HEK293 (cell line): ENCODE data around the gene NKD2.

Source experiments
- CTCF ChIP-seq: fragments of 450-650 bp; formaldehyde crosslinking; IDR thresholded peaks from 2 replicates; pipeline ENCODE4 v1.5.1; 2016; ENCODE audit warnings: missing biosample characterization, missing genetic modification characterization
- MEIS1 ChIP-seq: sonication (generic); formaldehyde crosslinking; IDR thresholded peaks from 2 replicates; pipeline ENCODE4 v1.8.1; 2022; ENCODE audit warnings: missing genetic modification reagents, mild to moderate bottlenecking, borderline replicate concordance
- PRDM4 ChIP-seq: fragments of 450-650 bp; formaldehyde crosslinking; IDR thresholded peaks from 2 replicates; pipeline ENCODE4 v1.5.1; 2017; ENCODE audit warnings: missing biosample characterization, missing genetic modification characterization
- YY1 ChIP-seq: fragments of 450-650 bp; formaldehyde crosslinking; IDR thresholded peaks from 2 replicates; pipeline ENCODE4 v1.5.1; 2018; ENCODE audit warnings: missing biosample characterization, missing genetic modification characterization
- ZNF26 ChIP-seq: fragments of 450-650 bp; formaldehyde crosslinking; IDR thresholded peaks from 2 replicates; pipeline ENCODE4 v1.5.1; 2016; ENCODE audit warnings: missing biosample characterization, missing genetic modification characterization
- ZNF670 ChIP-seq: fragments of 450-650 bp; formaldehyde crosslinking; IDR thresholded peaks from 2 replicates; pipeline ENCODE4 v1.5.1; 2016; ENCODE audit warnings: missing biosample characterization, missing genetic modification characterization, low read depth

- TF ChIP-seq MEIS1 (no peak), ZNF26 (no peak), PRDM4 (tag by site-specific recombination) (no peak), ZNF670 (tag by site-specific recombination) (no peak), YY1 (tag by site-specific recombination) (no peak), CTCF (tag by site-specific recombination) (no peak)
These were observed 45.6 kb downstream of the NKD2 start for GRCh38 chr5:1054018-1054798.
